HCT116 (cell line): ENCODE data around the gene SLC35A1. TPM values are rescaled to one million over a fixed set of nuclear protein-coding genes. Genes with fewer than 3 reads are reported as not detected.

Experiments used
- ATAC-seq: fragments of 200-7000 bp; cut with Tn5 transposase; 2 replicates; pipeline ENCODE4 v1.9.1; 2020; ENCODE audit warnings: mild to moderate bottlenecking, moderate library complexity
- BruUV-seq: library from RNA; stranded (reverse); fragments of 400-500 nt; replicated peaks from 2 replicates; lab custom pipeline; 2021; lab: Mats Ljungman, UMichigan
- CTCF ChIA-PET: fragments of 300-600 bp; sonication (Branson Sonifier 250); formaldehyde crosslinking; loops from one replicate; lab custom pipeline; 2021; ENCODE audit warnings: antibody characterized with exemption; lab: Charles Lee
- POLR2A ChIA-PET: fragments of 300-600, 350-600 bp; sonication (Branson Sonifier 250); formaldehyde crosslinking; loops from one replicate; lab custom pipeline; 2021; ENCODE audit warnings: antibody characterized with exemption; lab: Charles Lee
- RAD21 ChIA-PET, 2 experiments: fragments of 300-600 bp; sonication (Branson Sonifier 250); formaldehyde crosslinking; loops; one replicate each; lab custom pipeline; 2023; ENCODE audit warnings: low total read pairs in 2 of 2; ENCODE audit not compliant: uncharacterized antibody in 2 of 2, unreplicated experiment in 2 of 2, low non-redundant PET in 1 of 2; lab: Charles Lee
- DNase-seq: peaks from one replicate; pipeline ENCODE4 v3.0.0-alpha.2; 2010; ENCODE audit warnings: low read depth, low spot score
- H2AFZ ChIP-seq: fragments of 200-600 bp; shearing (Covaris generic), sonication (generic); 2 replicates; pipeline ENCODE4 v1.6.1; 2017; ENCODE audit warnings: low read depth, mixed run types, mixed read lengths, antibody characterized with exemption, low read length; ENCODE audit not compliant: poor library complexity, severe bottlenecking
- H3K27ac ChIP-seq: 2 replicates; pipeline ENCODE4 v1.5.1; 2012; ENCODE audit warnings: low read depth, low read length
- H3K27me3 ChIP-seq: fragments of 200-600 bp; sonication (generic); 2 replicates; pipeline ENCODE4 v1.6.1; 2016; ENCODE audit warnings: mixed run types, low read length, mixed read lengths; ENCODE audit not compliant: insufficient read depth
- H3K36me3 ChIP-seq, 2 experiments: fragments of 200-500 bp in 1 of 2; fragments of 200-600 bp in 1 of 2; sonication (Bioruptor generic) in 1 of 2; sonication (generic) in 1 of 2; 2 replicates each; pipeline versions ENCODE4 v1.5.1 to v1.6.1; 2014 to 2016; ENCODE audit warnings: low read length in 2 of 2, inconsistent platforms in 1 of 2, mixed read lengths in 1 of 2, mixed run types in 1 of 2; ENCODE audit not compliant: insufficient read depth in 2 of 2, control insufficient read depth in 1 of 2
- H3K4me1 ChIP-seq, 2 experiments: fragments of 200-600 bp in 1 of 2; sonication (generic) in 1 of 2; 2 replicates each; pipeline versions ENCODE4 v1.5.1 to v1.6.1; 2012 to 2017; ENCODE audit warnings: low read length in 2 of 2, inconsistent platforms in 1 of 2, mild to moderate bottlenecking in 1 of 2, mixed read lengths in 1 of 2, mixed run types in 1 of 2, moderate library complexity in 1 of 2; ENCODE audit not compliant: insufficient read depth in 2 of 2, control insufficient read depth in 1 of 2
- H3K4me2 ChIP-seq: fragments of 200-600 bp; sonication (generic); 2 replicates; pipeline ENCODE4 v1.6.1; 2017; ENCODE audit warnings: mixed run types, low read length, mixed read lengths
- H3K4me3 ChIP-seq, 2 experiments: fragments of 200-600 bp in 1 of 2; sonication (generic) in 1 of 2; replicated peaks in 1 of 2; 2 replicates each; pipeline ENCODE4 v1.5.1; 2011 to 2016; ENCODE audit warnings: low read length in 2 of 2, control low read depth in 1 of 2, low read depth in 1 of 2, mild to moderate bottlenecking in 1 of 2, mixed read lengths in 1 of 2, mixed run types in 1 of 2
- H3K79me2 ChIP-seq: fragments of 200-600 bp; sonication (generic); 2 replicates; pipeline ENCODE4 v1.6.1; 2017; ENCODE audit warnings: mild to moderate bottlenecking, mixed run types, low read length, moderate library complexity, mixed read lengths; ENCODE audit not compliant: insufficient read depth
- H3K9ac ChIP-seq: fragments of 200-600 bp; sonication (generic); 2 replicates; pipeline ENCODE4 v1.6.1; 2016; ENCODE audit warnings: low read length, mixed read lengths
- H3K9me2 ChIP-seq: fragments of 200-600 bp; sonication (generic), shearing (Covaris generic); 2 replicates; pipeline ENCODE4 v1.6.1; 2017; ENCODE audit warnings: mixed run types, mild to moderate bottlenecking, moderate library complexity; ENCODE audit not compliant: insufficient read depth
- H3K9me3 ChIP-seq, 2 experiments: fragments of 200-500 bp in 1 of 2; fragments of 200-600 bp in 1 of 2; sonication (Bioruptor generic) in 1 of 2; sonication (generic) in 1 of 2; 2 replicates each; pipeline ENCODE4 v1.6.1; 2014 to 2017; ENCODE audit warnings: low read length in 2 of 2, mixed read lengths in 2 of 2, inconsistent platforms in 1 of 2, low read depth in 1 of 2, mild to moderate bottlenecking in 1 of 2, mixed run types in 1 of 2, moderate library complexity in 1 of 2; ENCODE audit not compliant: control insufficient read depth in 1 of 2, insufficient read depth in 1 of 2
- H4K20me1 ChIP-seq: fragments of 200-600 bp; sonication (generic), shearing (Covaris generic); 2 replicates; pipeline ENCODE4 v1.6.1; 2017; ENCODE audit warnings: mixed run types, mild to moderate bottlenecking, moderate library complexity; ENCODE audit not compliant: insufficient read depth
- ATF3 ChIP-seq: IDR thresholded peaks from 2 replicates; pipeline ENCODE4 v1.6.1; 2012
- CBX3 ChIP-seq: IDR thresholded peaks from 2 replicates; pipeline ENCODE4 v1.6.1; 2012; ENCODE audit warnings: low read depth
- CEBPB ChIP-seq: IDR thresholded peaks from 2 replicates; pipeline ENCODE4 v1.6.1; 2012; ENCODE audit warnings: low read depth
- EGR1 ChIP-seq: IDR thresholded peaks from 2 replicates; pipeline ENCODE4 v1.6.1; 2012; ENCODE audit warnings: low read depth
- ELF1 ChIP-seq: IDR thresholded peaks from 2 replicates; pipeline ENCODE4 v1.6.1; 2012; ENCODE audit warnings: low read depth, borderline replicate concordance
- EZH2 ChIP-seq: fragments of 200-600 bp; sonication (generic); IDR thresholded peaks from 2 replicates; pipeline ENCODE4 v1.6.1; 2017; ENCODE audit warnings: antibody characterized with exemption, mixed run types
- EZH2phosphoT487 ChIP-seq: fragments of 200-600 bp; IDR thresholded peaks from 2 replicates; pipeline ENCODE4 v1.6.1; 2018; ENCODE audit warnings: antibody characterized with exemption, borderline replicate concordance
- FOSL1 ChIP-seq: IDR thresholded peaks from 2 replicates; pipeline ENCODE4 v1.6.1; 2012; ENCODE audit warnings: low read depth
- JUND ChIP-seq: IDR thresholded peaks from 2 replicates; pipeline ENCODE4 v1.6.1; 2012
- POLR2A ChIP-seq: IDR thresholded peaks from 2 replicates; pipeline ENCODE4 v1.7.0; 2011; ENCODE audit warnings: borderline replicate concordance; ENCODE audit not compliant: insufficient read depth, insufficient read length; ENCODE audit errors: extremely low read depth
- POLR2AphosphoS5 ChIP-seq: IDR thresholded peaks from 2 replicates; pipeline ENCODE4 v1.6.1; 2011; ENCODE audit warnings: mild to moderate bottlenecking, low read depth, low read length, moderate library complexity
- RAD21 ChIP-seq: IDR thresholded peaks from 2 replicates; pipeline ENCODE4 v1.6.1; 2012; ENCODE audit warnings: low read depth, mild to moderate bottlenecking
- REST ChIP-seq: IDR thresholded peaks from 2 replicates; pipeline ENCODE4 v1.6.1; 2012; ENCODE audit warnings: low read depth
- SIN3A ChIP-seq: IDR thresholded peaks from 2 replicates; pipeline ENCODE4 v1.6.1; 2012; ENCODE audit warnings: low read depth
- SP1 ChIP-seq: IDR thresholded peaks from 2 replicates; pipeline ENCODE4 v1.6.1; 2012; ENCODE audit warnings: low read depth
- SRF ChIP-seq: IDR thresholded peaks from 2 replicates; pipeline ENCODE4 v1.6.1; 2012; ENCODE audit warnings: low read depth
- TCF7L2 ChIP-seq: IDR thresholded peaks from 2 replicates; pipeline ENCODE4 v1.7.0; 2011; ENCODE audit warnings: borderline replicate concordance, inconsistent platforms; ENCODE audit not compliant: insufficient read depth, insufficient read length; ENCODE audit errors: extremely low read depth
- YY1 ChIP-seq: IDR thresholded peaks from 2 replicates; pipeline ENCODE4 v1.6.1; 2011; ENCODE audit warnings: low read length, low read depth, moderate library complexity, mild to moderate bottlenecking; ENCODE audit not compliant: insufficient replicate concordance; ENCODE audit errors: extremely low read depth
- ZBTB33 ChIP-seq: IDR thresholded peaks from 2 replicates; pipeline ENCODE4 v1.6.1; 2011; ENCODE audit warnings: mild to moderate bottlenecking, low read length, moderate library complexity; ENCODE audit not compliant: insufficient replicate concordance; ENCODE audit errors: extremely low read depth
- ZNF274 ChIP-seq: fragments of 200-500 bp; sonication (Bioruptor generic); IDR thresholded peaks from 2 replicates; pipeline ENCODE4 v1.6.1; 2014; ENCODE audit warnings: mild to moderate bottlenecking, low read depth, low read length, inconsistent platforms
- intact Hi-C: fragments of 100-400 bp; cut with micrococcal nuclease; formaldehyde crosslinking; loops from 2 replicates; pipeline ENCODE4 v1.10.0; 2022
- total RNA-seq: library from RNA; stranded (reverse); gene quantifications from one replicate; pipeline ENCODE4 v1.2.1, GENCODE V29; 2021; ENCODE audit not compliant: unreplicated experiment

The SLC35A1 gene
- total RNA-seq, 1 experiment from 2014 or later: 29.1 TPM

GRCh38 chr6:87539554-87539953 is 66.8 kb downstream of the SLC35A1 start:
- Histone ChIP-seq H3K36me3 (peaks cover 3 to 27% of the 10 kb centered on the region in 2 experiments; a peak in 2 of 4 replicates), H3K27me3 (no peaks in the 10 kb centered on the region), H3K4me3 (no peak overlapping the region), H2AFZ (no peak overlapping the region), H3K4me2 (no peak overlapping the region), H3K27ac (no peak overlapping the region), H3K9me3 (peaks cover 0 to 4% of the 10 kb centered on the region in 2 experiments; a peak in 1 of 4 replicates), H4K20me1 (no peaks in the 10 kb centered on the region), H3K9me2 (no peaks in the 10 kb centered on the region), H3K4me1 (no peaks in the 10 kb centered on the region), H3K9ac (no peak overlapping the region), H3K79me2 (no peaks in the 10 kb centered on the region)
- BruUV-seq: no TSS peak
- ATAC-seq (no peak), DNase-seq (no peak)
- CTCF ChIA-PET: no interaction called here
- intact Hi-C loops: no loop called here
- TF ChIP-seq YY1: no peak
- TF ChIP-seq ELF1: no peak
- TF ChIP-seq POLR2A: no peak
- TF ChIP-seq ZBTB33: no peak
- TF ChIP-seq SIN3A: no peak
- TF ChIP-seq EZH2phosphoT487: no peak
- TF ChIP-seq EGR1: no peak
- TF ChIP-seq TCF7L2: no peak
- TF ChIP-seq SRF: no peak
- no peak for TF ChIP-seq SP1
- no peak for TF ChIP-seq POLR2AphosphoS5
- no peak for TF ChIP-seq CBX3
- TF ChIP-seq REST: no peak
- no peak for TF ChIP-seq FOSL1
- no peak for TF ChIP-seq ZNF274
- no peak for TF ChIP-seq ATF3
- TF ChIP-seq EZH2: no peak
- TF ChIP-seq JUND: no peak
- TF ChIP-seq CEBPB: no peak
- no peak for TF ChIP-seq RAD21
- RAD21 ChIA-PET: no interaction called here
- POLR2A ChIA-PET: no interaction called here
